GM19372 (cell line): Measurements from ENCODE around the gene CNOT6.

Experiments
- ATAC-seq: cut with Tn5 transposase; IDR thresholded peaks from one replicate; pipeline ENCODE4 v1.9.1; 2021; ENCODE audit warnings: mild to moderate bottlenecking, low read depth, moderate library complexity; ENCODE audit not compliant: unreplicated experiment

CNOT6 gene

DNA sequence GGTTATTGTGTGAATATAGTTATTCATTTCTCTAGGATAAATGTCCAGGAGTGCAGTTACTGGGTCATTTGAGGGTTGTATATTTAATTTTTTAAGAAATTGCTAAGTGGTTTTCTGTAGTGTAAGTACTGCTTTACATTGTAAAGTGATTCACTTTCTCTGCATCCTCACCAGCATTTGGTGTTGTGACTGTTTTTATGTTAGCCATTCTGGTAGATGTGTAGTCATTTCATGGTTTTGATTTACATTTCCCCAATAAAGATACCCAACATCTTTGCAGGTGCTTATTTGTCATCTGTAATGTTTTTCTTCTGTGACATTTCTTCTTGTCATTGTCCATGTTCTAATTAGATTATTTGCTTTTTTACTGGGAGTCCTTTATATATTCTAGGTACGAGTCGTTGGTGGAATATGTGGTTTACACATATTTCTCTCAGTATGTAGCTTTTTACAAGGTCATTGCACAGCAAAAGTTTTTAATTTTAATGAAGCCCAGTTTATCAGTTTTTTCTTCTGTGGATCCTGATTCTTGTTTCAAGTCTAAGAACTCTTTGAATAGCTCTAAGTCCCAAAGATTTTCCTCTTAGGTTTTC, 63.1 kb downstream of the CNOT6 start:
- no peak for ATAC-seq

- no peak for ATAC-seq
Measured at GRCh38 chr5:180558232-180558631, 64.1 kb downstream of the CNOT6 start.

DNA sequence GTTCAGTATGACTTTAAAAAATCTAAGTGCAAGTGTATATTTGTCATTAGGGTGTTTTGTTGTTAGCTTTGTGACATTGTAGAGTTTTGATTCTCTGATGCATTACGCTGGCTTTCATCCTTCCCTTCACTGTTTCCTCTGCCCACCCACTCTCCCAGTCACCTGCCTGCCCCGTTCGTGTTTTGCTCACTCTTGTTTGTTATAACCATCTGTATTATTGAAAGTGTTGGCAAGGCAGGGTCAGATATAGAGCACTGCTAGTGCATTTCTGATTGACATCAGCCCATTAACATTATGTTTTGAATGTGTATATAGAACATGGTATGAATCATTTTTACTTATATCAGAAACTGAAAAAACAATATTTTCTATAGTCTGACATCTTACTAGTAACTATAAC, 69.8 kb downstream of the CNOT6 start:
- ATAC-seq = no peak

DNA sequence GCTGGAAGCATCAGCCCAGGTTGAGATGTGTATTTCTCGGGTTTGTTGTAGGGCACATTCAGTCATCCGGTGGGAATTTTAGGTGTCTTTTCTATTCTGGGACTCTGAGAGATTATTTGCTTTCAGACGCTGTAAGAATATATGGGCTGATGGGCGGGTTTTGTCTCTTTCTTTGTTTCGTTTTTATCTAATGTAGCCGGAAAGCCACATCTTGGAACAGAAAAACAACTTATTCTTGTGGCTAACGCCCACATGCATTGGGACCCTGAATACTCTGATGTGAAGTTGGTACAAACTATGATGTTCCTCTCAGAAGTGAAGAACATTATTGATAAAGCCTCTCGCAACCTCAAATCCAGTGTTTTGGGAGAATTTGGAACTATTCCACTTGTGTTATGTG, 74.7 kb downstream of the CNOT6 start:
- ATAC-seq = no peak

GRCh38 chr5:180575571-180575970, 81.4 kb downstream of the CNOT6 start:
- no peak for ATAC-seq

DNA sequence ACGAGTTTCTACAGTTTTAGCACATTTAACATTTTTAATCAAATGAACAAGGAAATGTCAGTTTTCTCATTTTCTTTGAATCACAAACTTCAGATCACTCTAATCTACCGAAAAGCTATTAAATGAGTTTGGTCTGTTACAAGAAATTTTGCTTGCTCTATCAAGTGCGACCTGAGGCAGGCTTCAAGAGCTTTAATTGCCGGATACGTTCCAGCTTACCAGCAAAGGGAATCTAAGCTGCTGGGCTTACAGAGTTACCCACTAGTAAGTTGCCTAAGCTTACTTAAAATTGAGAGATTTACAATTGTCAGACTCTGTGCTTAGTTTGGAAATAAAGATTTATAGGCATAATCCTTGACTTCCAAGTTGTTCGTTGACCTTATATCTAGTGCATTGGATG, 86.5 kb downstream of the CNOT6 start:
- ATAC-seq = no peak

- ATAC-seq = no peak
Measured at GRCh38 chr5:180583738-180584137, 89.6 kb downstream of the CNOT6 start.

GRCh38 chr5:180586204-180586603, 92.0 kb downstream of the CNOT6 start:
- no peak for ATAC-seq

DNA sequence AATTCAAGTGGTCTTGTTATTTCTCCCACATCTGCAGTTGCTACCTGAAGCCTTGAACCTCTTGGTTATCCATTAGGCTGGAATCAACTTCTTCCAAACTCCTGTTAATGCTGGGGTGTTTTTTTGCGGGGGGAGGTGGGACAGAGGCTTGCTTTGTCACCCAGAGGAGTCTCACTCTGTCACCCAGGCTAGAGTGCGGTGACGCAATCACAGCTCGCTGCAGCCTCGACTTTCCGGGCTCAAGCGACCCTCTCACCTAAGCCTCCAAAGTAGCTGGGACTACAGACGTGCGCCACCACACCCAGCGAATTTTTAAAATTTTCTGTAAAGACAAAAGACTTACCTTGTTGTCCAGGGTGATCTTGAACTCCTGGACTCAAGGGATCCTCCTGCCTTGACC, 92.7 kb downstream of the CNOT6 start:
- no peak for ATAC-seq

DNA sequence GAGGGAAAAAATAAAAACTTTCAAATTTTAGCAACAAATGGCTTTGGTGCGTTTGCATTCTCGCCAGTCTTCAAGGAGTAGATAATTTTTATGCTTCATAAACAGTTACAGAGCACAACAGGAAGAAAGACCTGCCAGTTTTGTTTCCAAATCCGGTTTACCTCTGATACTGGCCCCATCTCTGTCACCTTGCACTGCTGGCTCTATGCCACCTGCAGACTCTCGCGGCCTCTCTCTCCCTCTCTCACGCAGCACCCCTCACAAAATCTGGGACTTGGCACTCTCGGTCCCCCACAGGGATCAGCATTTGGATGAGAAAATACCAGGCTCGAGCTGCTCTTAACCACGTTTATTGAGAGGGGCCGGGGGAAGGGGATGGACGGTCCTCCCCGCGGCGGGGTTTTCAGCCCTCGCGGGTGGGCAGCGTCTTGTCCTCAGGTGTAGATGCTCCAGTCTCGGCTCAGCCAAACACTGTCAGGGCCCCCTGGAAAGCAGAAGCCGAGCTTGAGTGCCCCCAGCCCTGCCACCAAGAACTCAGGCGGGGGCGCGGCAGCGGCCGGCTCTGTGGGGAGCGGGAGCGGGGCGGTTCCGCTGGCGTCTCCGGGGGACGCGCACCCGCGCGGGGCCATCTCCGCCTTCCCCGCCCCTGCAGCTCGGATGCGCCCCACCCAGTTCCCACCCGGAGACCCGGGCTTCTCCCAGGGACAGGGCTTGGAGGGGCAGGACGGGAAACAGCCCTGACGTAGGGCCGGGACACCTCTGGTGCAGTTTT, 95.8 kb downstream of the CNOT6 start:
- ATAC-seq = no peak

DNA sequence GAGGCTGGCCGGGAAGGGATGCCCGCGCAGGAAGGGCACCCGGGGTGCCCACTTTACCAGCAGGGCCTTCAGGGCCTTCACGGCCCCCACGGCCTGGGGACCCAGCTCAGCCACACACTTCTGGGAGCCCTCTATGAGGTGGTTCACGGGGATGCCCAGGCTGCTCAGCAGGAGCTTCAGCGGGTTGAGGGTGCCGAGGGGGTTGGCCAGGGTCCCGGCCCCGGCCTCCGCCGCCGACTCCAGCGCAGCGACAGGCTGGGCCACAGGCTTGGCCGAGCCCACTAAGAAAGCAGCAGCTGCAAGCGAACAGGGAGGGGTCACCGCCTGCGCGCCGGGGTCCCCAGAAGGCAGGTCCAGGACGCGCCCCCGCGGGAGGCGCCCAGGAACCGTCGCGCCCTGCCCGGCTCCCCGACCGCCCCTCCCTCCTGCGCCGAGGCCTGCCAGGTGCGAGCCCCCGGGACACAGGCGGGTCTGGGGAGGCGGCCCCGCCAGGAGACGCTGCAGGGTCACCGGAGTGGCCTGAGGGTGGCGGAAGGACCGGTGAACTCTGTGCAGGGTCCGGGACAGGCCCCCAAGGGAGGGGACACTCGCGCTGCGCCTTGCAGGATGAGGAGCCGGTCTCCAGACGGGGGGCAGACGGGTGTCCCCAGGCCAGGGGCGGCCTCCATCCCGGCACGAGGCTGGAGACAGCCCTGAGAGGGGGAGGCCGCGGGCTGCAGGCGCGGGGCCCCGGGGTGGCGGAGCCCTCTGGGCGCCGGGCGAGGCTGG, 96.5 kb downstream of the CNOT6 start:
- ATAC-seq = no peak

GRCh38 chr5:180591311-180591887, 97.2 kb downstream of the CNOT6 start, which contains the start of gene SCGB3A1:
Gene SCGB3A1 (minus strand): TSS chr5:180591499. CDS start chr5:180591462, 37 bp downstream.
- ATAC-seq = no peak

- no peak for ATAC-seq
Measured at GRCh38 chr5:180592176-180592575, 98.0 kb downstream of the CNOT6 start.

- ATAC-seq = no peak
Measured at GRCh38 chr5:180593446-180594206, 99.4 kb downstream of the CNOT6 start.

GRCh38 chr5:180594311-180595045, 100.3 kb downstream of the CNOT6 start:
- no peak for ATAC-seq

DNA sequence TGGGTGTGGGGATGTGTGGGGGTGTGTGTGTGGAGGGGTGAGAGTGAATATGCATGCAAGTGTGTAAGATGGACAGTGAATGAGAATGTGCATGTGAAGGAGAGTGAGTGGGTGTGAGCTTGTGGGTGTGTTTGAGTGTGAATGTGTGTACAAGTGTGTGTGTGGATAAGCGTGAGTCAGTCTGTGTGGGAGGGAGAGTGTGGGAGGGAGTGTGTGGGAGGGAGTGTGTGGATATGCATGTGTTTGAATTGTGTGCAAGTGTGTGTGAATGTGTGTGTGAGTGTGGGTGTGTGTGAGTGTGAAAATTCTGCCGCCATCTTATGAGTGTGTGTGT, 100.8 kb downstream of the CNOT6 start:
- no peak for ATAC-seq

GRCh38 chr5:180595381-180596114, 101.4 kb downstream of the CNOT6 start:
- ATAC-seq = no peak

DNA sequence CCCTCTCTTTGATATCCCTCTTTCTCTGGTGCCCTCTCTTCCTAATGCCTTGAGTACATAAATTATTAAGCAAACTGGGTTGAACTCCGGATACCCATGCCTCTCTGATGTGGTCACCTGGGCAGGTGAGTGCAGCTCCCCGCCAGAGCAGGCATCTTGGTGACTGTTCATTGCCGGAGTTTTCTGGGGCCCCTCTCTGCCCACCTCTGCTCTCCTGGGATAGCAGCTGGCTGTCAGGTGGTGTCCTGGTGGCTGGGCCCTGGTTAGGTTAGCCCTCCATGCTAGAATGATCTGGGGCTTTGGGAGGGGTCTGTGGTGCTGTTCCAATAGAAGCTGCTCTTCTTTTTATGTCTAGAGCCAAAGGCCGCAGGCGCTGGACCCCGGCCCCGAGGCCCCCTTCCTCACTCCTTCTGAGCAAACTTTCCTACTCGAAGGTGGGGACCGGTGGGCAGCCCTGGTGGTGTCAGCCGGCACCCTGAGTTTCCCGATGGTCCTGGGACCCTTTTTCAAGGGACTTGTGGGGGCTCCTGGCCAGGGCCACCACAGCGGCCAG, 102.0 kb downstream of the CNOT6 start:
- no peak for ATAC-seq

- ATAC-seq = no peak
Measured at GRCh38 chr5:180596668-180597231, 102.6 kb downstream of the CNOT6 start.
